K562 (cell line): Measurements from ENCODE around the gene PCID2. TPM values are rescaled to one million over a fixed set of nuclear protein-coding genes. Genes with fewer than 3 reads are reported as not detected.

Source experiments
- ATAC-seq: fragments of 200-7000 bp; cut with Tn5 transposase; 3 replicates; pipeline ENCODE4 v1.9.1; 2020; ENCODE audit warnings: moderate library complexity
- BruUV-seq: library from RNA; stranded (reverse); fragments of 400-500 nt; replicated peaks from 2 replicates; lab custom pipeline; 2021; lab: Mats Ljungman, UMichigan
- CTCF ChIA-PET: fragments of 300-600 bp; formaldehyde crosslinking; extraction: SDS; loops from one replicate; lab custom pipeline; 2021; ENCODE audit warnings: low intra/inter-chr PET ratio; lab: Yijun Ruan, JAX
- POLR2A ChIA-PET: fragments of 300-600, 350-650 bp; sonication (Branson Sonifier 250); formaldehyde crosslinking; extraction: SDS; loops from one replicate; lab custom pipeline; 2021; ENCODE audit warnings: antibody characterized with exemption, inconsistent platforms; lab: Yijun Ruan, JAX
- DNase-seq, 4 experiments: peaks; one replicate each; pipeline versions ENCODE4 v3.0.0 to v3.0.0-alpha.2; 2011 to 2018; ENCODE audit warnings: low spot score in 3 of 4, mixed read lengths in 3 of 4; ENCODE audit errors: extremely low read depth in 1 of 4
- FAIRE-seq: peaks from 2 replicates; lab custom pipeline; 2011; peaks lifted over from hg19 to GRCh38; lab: Jason Lieb, UNC
- H2AFZ ChIP-seq: 2 replicates; pipeline ENCODE4 v1.6.0; 2011; ENCODE audit warnings: low read depth, low read length, control low read depth, inconsistent platforms
- H3K27ac ChIP-seq: fragments of 200-600 bp; 3 replicates; pipeline ENCODE4 v1.8.0; 2011; ENCODE audit warnings: low read depth, mild to moderate bottlenecking, control low read depth, inconsistent platforms, low read length, moderate library complexity, mixed read lengths; ENCODE audit errors: extremely low read depth
- H3K27me3 ChIP-seq, 2 experiments: fragments of 300-600 bp in 1 of 2; 2 replicates in 1 of 2; 3 replicates in 1 of 2; pipeline versions ENCODE4 v1.6.0 to v1.8.0; 2011; ENCODE audit warnings: inconsistent platforms in 2 of 2, low read length in 2 of 2, mild to moderate bottlenecking in 1 of 2, mixed read lengths in 1 of 2, moderate library complexity in 1 of 2; ENCODE audit not compliant: control insufficient read depth in 2 of 2, insufficient read depth in 2 of 2
- H3K36me3 ChIP-seq: fragments of 300-600 bp; 3 replicates; pipeline ENCODE4 v1.8.0; 2011; ENCODE audit warnings: mild to moderate bottlenecking, low read length, inconsistent platforms; ENCODE audit not compliant: control insufficient read depth, insufficient read depth
- H3K4me1 ChIP-seq, 2 experiments: fragments of 200-600 bp in 1 of 2; replicated peaks in 1 of 2; 2 replicates in 1 of 2; 3 replicates in 1 of 2; pipeline versions ENCODE4 v1.5.1 to v1.8.0; 2011; ENCODE audit warnings: inconsistent platforms in 2 of 2, low read length in 2 of 2, mild to moderate bottlenecking in 1 of 2, mixed read lengths in 1 of 2, moderate library complexity in 1 of 2; ENCODE audit not compliant: control insufficient read depth in 2 of 2, insufficient read depth in 2 of 2
- H3K4me2 ChIP-seq: 2 replicates; pipeline ENCODE4 v1.6.1; 2011; ENCODE audit warnings: low read length, control low read depth, inconsistent platforms, mixed read lengths; ENCODE audit not compliant: insufficient read depth
- H3K4me3 ChIP-seq: fragments of 200-600 bp; sonication (generic), shearing (Covaris generic); 2 replicates; pipeline ENCODE4 v1.5.1; 2016; ENCODE audit warnings: control low read depth, inconsistent platforms
- H3K79me2 ChIP-seq: fragments of 200-600 bp; 3 replicates; pipeline ENCODE4 v1.8.0; 2011; ENCODE audit warnings: low read length, inconsistent platforms; ENCODE audit not compliant: control insufficient read depth, insufficient read depth
- H3K9ac ChIP-seq, 2 experiments: 2 replicates each; pipeline versions ENCODE4 v1.6.0 to v1.6.1; 2011; ENCODE audit warnings: low read depth in 2 of 2, low read length in 2 of 2, control low read depth in 1 of 2, inconsistent platforms in 1 of 2, mild to moderate bottlenecking in 1 of 2, mixed read lengths in 1 of 2; ENCODE audit not compliant: insufficient read depth in 1 of 2
- H3K9me1 ChIP-seq: one replicate; pipeline ENCODE4 v1.6.0; 2011; ENCODE audit warnings: inconsistent platforms, mild to moderate bottlenecking, low read length, moderate library complexity; ENCODE audit not compliant: control insufficient read depth, insufficient read depth
- H3K9me3 ChIP-seq: replicated peaks from 2 replicates; pipeline ENCODE4 v1.5.1; 2011; ENCODE audit warnings: low read depth, low read length, inconsistent platforms; ENCODE audit not compliant: control insufficient read depth, insufficient read depth
- H4K20me1 ChIP-seq: replicated peaks from 2 replicates; pipeline ENCODE4 v1.6.1; 2011; ENCODE audit warnings: low read length, inconsistent platforms, mixed read lengths; ENCODE audit not compliant: control insufficient read depth, insufficient read depth
- NCOA1 ChIP-seq: fragments of 450-650 bp; IDR thresholded peaks from 2 replicates; pipeline ENCODE4 v1.6.1; 2016; ENCODE audit warnings: low read depth
- NFE2L1 ChIP-seq: fragments of 450-650 bp; IDR thresholded peaks from 2 replicates; pipeline ENCODE4 v1.6.1; 2016; ENCODE audit warnings: missing genetic modification characterization, low read depth, mild to moderate bottlenecking, missing compliant biosample characterization, moderate library complexity, borderline replicate concordance
- NFIC ChIP-seq: fragments of 450-650 bp; IDR thresholded peaks from 2 replicates; pipeline ENCODE4 v1.6.1; 2017; ENCODE audit warnings: mild to moderate bottlenecking, inconsistent platforms
- ZNF583 ChIP-seq: fragments of 250-450 bp; sonication (Bioruptor Pico); IDR thresholded peaks from 2 replicates; pipeline ENCODE4 v1.4.0; 2020
- WGBS: fragments of 100-300 bp; shearing (Covaris generic); methylation state at CpG from one replicate; pipeline ENCODE4 v1.1.6; 2016; ENCODE audit warnings: low coverage, mixed read lengths; ENCODE audit not compliant: insufficient coverage; ENCODE audit errors: missing lambda C conversion rate; 5-methylcytosine and 5-hydroxymethylcytosine counted together
- in situ Hi-C: fragments of 300-500 bp; cut with MboI; formaldehyde crosslinking; loops from 4 replicates; pipeline ENCODE4 v1.15.0; 2018; ENCODE audit warnings: inconsistent platforms, mixed read lengths
- intact Hi-C: fragments of 100-400 bp; cut with micrococcal nuclease; formaldehyde crosslinking; loops from 2 replicates; pipeline ENCODE4 v1.14.2; 2022
- polyA plus RNA-seq, 8 experiments: library from polyadenylated mRNA; depleted of rRNA in 4 of 8; stranded (reverse) in 5 of 8; unstranded in 3 of 8; fragments of >200 nt; fragmentation: Nextera tagmentation in 2 of 8; fragmentation: Illumina TruSeq in 1 of 8; extraction: Ambion mirVana in 2 of 8; extraction: Trizol in 1 of 8; gene quantifications; 2 replicates each; pipeline versions ENCODE4 v1.2.1 to v1.2.3, GENCODE V29; 2011 to 2014; ENCODE audit warnings: inconsistent platforms in 1 of 8, missing spikeins in 1 of 8
- total RNA-seq, 7 experiments: library from RNA; depleted of rRNA in 6 of 7; stranded (reverse); fragments of >200 nt in 6 of 7; fragmentation: Illumina TruSeq in 2 of 7; extraction: Trizol in 2 of 7; gene quantifications; 2 replicates each; pipeline versions ENCODE4 v1.2.1 to v1.2.3, GENCODE V29; 2011 to 2021; ENCODE audit warnings: low replicate concordance in 1 of 7
- TF ChIP-seq, protein P1 (sequence below), 2 experiments: fragments of 450-650 bp in 1 of 2; sonication (generic) in 1 of 2; formaldehyde crosslinking; conservative IDR thresholded peaks; 2 replicates each; pipeline versions ENCODE4 v1.4.0 to v1.8.1; 2020 to 2022; ENCODE audit warnings: mild to moderate bottlenecking in 1 of 2, missing genetic modification reagents in 1 of 2
- TF ChIP-seq, protein P2 (sequence below): fragments of 450-650 bp; formaldehyde crosslinking; IDR thresholded peaks from 2 replicates; pipeline ENCODE4 v1.4.0; 2020; ENCODE audit warnings: mild to moderate bottlenecking, moderate library complexity

The PCID2 gene
- total and polyA plus RNA-seq, 9 of the 15 experiments (the other 6 are each of a cell fraction or from before 2014, with no cell fraction given): 39.6 to 117 (median 59.6) TPM

DNA sequence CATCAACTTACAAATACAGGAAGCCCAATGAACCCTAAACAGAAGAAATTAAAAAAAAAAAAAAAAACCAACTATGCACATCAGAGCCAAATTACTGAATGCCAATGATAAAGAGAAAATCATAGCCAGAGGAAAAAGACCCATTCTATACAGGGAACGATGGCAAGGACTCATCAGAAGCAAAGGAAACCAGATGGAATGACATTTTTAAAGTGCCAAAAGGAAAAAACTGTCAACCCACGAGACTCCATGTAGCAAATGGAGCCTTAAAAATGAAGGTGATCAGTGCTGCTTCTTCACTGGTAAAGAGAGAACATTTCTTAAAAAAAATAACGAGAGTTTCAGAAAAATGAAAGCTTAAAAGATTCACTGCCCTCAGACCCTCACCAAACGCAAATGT, 18.3 kb downstream of the PCID2 start:
- no peaks in the 10 kb centered on the region; a peak in 1 of 5 replicates for H3K4me1 ChIP-seq
- H4K20me1 ChIP-seq: peaks cover 4% of the 10 kb centered on the region; the same call in 1 of the 2 replicates
- peaks cover 9% of the 10 kb centered on the region; the same call in 2 of the 3 replicates for H3K79me2 ChIP-seq
- in situ Hi-C loops: no loop called here
- BruUV-seq: no TSS peak
- no peaks in the 10 kb centered on the region for H3K27me3 ChIP-seq
- no peak overlapping the region for H2AFZ ChIP-seq
- H3K9me1 ChIP-seq: no peaks in the 10 kb centered on the region
- intact Hi-C loops: no loop called here
- H3K27ac ChIP-seq: no peak overlapping the region
- TF ChIP-seq NFE2L1: no peak
- no peak for TF ChIP-seq NCOA1
- TF ChIP-seq, protein P1, sequence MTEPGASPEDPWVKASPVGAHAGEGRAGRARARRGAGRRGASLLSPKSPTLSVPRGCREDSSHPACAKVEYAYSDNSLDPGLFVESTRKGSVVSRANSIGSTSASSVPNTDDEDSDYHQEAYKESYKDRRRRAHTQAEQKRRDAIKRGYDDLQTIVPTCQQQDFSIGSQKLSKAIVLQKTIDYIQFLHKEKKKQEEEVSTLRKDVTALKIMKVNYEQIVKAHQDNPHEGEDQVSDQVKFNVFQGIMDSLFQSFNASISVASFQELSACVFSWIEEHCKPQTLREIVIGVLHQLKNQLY (CRISPR knock-in tag; conservative IDR thresholded peaks at IDR 0.05): no peak
- TF ChIP-seq, protein P2, sequence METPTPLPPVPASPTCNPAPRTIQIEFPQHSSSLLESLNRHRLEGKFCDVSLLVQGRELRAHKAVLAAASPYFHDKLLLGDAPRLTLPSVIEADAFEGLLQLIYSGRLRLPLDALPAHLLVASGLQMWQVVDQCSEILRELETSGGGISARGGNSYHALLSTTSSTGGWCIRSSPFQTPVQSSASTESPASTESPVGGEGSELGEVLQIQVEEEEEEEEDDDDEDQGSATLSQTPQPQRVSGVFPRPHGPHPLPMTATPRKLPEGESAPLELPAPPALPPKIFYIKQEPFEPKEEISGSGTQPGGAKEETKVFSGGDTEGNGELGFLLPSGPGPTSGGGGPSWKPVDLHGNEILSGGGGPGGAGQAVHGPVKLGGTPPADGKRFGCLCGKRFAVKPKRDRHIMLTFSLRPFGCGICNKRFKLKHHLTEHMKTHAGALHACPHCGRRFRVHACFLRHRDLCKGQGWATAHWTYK (CRISPR knock-in tag): no peak
- TF ChIP-seq NFIC: no peak
- TF ChIP-seq ZNF583 (CRISPR knock-in tag): no peak
- TF ChIP-seq, all 486 proteins: peak for 0
- peaks cover 88% of the 10 kb centered on the region; the same call in 2 of the 3 replicates for H3K36me3 ChIP-seq
- H3K4me2 ChIP-seq: no peak overlapping the region
- CTCF ChIA-PET: no interaction called here
- no peak for DNase-seq
- FAIRE-seq: no peak
- WGBS: 87% methylated on average over 4 of the region's 4 CpGs
- no peak overlapping the region for H3K9ac ChIP-seq
- no peak for ATAC-seq
- no peaks in the 10 kb centered on the region for H3K9me3 ChIP-seq
- H3K4me3 ChIP-seq: no peak overlapping the region
- POLR2A ChIA-PET: interaction anchor here (0.9 kb wide), 1 partner anchor 14 kb away, joined by 3 read pairs; no protein-coding TSS in a partner anchor
